Upper lobe of left lung (tissue), 6 donors: Measurements from ENCODE around the gene KRR1. TPM values are rescaled to one million over a fixed set of nuclear protein-coding genes. Genes with fewer than 3 reads are reported as not detected.
"Not testable (repeated sequence)": the region's sequence is repeated elsewhere in the genome, so short reads cannot be mapped to it uniquely, and the experiment has no call there.

Experiments used
- ATAC-seq, 2 donors: fragments of 200-7000 bp; cut with Tn5 transposase; one replicate each; pipeline ENCODE4 v1.9.1; 2022; ENCODE audit warnings: mild to moderate bottlenecking in 2 of 2, moderate library complexity in 2 of 2; ENCODE audit not compliant: low FRiP score in 2 of 2
- DNase-seq, 2 donors: peaks; one replicate each; pipeline ENCODE4 v3.0.0-alpha.2; 2019 to 2020
- H3K27ac ChIP-seq, 4 donors: fragments of 200-600 bp; sonication (generic); one replicate each; pipeline ENCODE4 v1.5.1; 2016 to 2019
- H3K27me3 ChIP-seq, 4 donors: fragments of 200-600 bp; sonication (generic); one replicate each; pipeline ENCODE4 v1.5.1; 2017 to 2019
- H3K36me3 ChIP-seq, 4 donors: fragments of 200-600 bp; sonication (generic); one replicate each; pipeline ENCODE4 v1.5.1; 2016 to 2019
- H3K4me1 ChIP-seq, 4 donors: fragments of 200-600 bp; sonication (generic); one replicate each; pipeline ENCODE4 v1.5.1; 2018 to 2019
- H3K4me3 ChIP-seq, 4 donors: fragments of 200-600 bp; sonication (generic); one replicate each; pipeline ENCODE4 v1.5.1; 2017 to 2019; ENCODE audit warnings: mild to moderate bottlenecking in 2 of 4, moderate library complexity in 1 of 4
- H3K9me3 ChIP-seq, 4 donors: fragments of 200-600 bp; sonication (generic); one replicate each; pipeline ENCODE4 v1.5.1; 2018 to 2019
- EP300 ChIP-seq, 4 donors: sonication (generic); formaldehyde crosslinking; IDR thresholded peaks; one replicate each; pipeline ENCODE4 v1.5.1; 2017; ENCODE audit warnings: antibody characterized with exemption in 4 of 4, control low read depth in 2 of 4
- POLR2A ChIP-seq, 4 donors: fragments of 450-650 bp; IDR thresholded peaks; one replicate each; pipeline ENCODE4 v1.5.1; 2016 to 2017; ENCODE audit warnings: antibody characterized with exemption in 4 of 4, mild to moderate bottlenecking in 2 of 4
- POLR2AphosphoS5 ChIP-seq, 2 donors: sonication (generic); formaldehyde crosslinking; IDR thresholded peaks; one replicate each; pipeline ENCODE4 v1.5.1; 2017; ENCODE audit warnings: antibody characterized with exemption in 2 of 2
- WGBS, 2 donors: methylation state at CpG; one replicate each; pipeline ENCODE4 v1.1.5; 2017 to 2018; 5-methylcytosine and 5-hydroxymethylcytosine counted together
- total RNA-seq, 6 donors: library from RNA; depleted of rRNA in 4 of 6; stranded (reverse); fragments of >200 nt in 4 of 6; gene quantifications; one replicate each; pipeline versions ENCODE4 v1.1.0 to v1.2.1, GENCODE V29; 2016 to 2021
- TF ChIP-seq, protein P1 (sequence below), 6 experiments: fragments of 450-650 bp in 4 of 6; fragments of 200-600 bp in 2 of 6; sonication (generic) in 2 of 6; IDR thresholded peaks; one replicate each; pipeline ENCODE4 v1.5.1; 2016 to 2019; ENCODE audit warnings: antibody characterized with exemption in 6 of 6
- donor health status: DM: no; HTN: no; CAD: no; lungs with moderate emphysema.
- donor health status: DM: no; HTN: yes; CAD: no; lungs with severe emphysema.

The KRR1 gene
- total RNA-seq, 6 donors from 2014 or later: 24.5 to 44.6 (median 35.7) TPM

DNA sequence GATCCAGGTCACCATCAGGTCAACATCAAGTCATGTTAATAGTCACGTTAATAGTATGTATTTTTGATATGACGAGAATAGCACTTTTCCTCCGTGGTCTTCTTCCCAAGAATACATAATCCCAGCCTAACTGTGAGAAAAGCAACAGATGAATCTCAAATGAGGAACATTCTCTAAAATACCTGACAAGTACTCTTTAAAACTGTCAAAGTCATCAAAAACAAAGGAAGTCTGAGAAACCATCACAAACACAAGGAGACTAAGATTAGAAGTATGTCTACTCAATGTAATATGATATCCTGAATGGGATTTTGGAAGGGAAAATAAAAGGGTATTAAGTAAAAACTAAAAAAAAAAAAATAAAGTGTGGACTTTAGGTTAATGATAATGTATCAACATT is 67.7 kb downstream of the KRR1 start:
- TF ChIP-seq EP300 (IDR thresholded peaks at IDR 0.05) (no peak), POLR2AphosphoS5 (IDR thresholded peaks at IDR 0.05) (no peak), POLR2A (IDR thresholded peaks at IDR 0.05) (no peak)
- TF ChIP-seq, protein P1, sequence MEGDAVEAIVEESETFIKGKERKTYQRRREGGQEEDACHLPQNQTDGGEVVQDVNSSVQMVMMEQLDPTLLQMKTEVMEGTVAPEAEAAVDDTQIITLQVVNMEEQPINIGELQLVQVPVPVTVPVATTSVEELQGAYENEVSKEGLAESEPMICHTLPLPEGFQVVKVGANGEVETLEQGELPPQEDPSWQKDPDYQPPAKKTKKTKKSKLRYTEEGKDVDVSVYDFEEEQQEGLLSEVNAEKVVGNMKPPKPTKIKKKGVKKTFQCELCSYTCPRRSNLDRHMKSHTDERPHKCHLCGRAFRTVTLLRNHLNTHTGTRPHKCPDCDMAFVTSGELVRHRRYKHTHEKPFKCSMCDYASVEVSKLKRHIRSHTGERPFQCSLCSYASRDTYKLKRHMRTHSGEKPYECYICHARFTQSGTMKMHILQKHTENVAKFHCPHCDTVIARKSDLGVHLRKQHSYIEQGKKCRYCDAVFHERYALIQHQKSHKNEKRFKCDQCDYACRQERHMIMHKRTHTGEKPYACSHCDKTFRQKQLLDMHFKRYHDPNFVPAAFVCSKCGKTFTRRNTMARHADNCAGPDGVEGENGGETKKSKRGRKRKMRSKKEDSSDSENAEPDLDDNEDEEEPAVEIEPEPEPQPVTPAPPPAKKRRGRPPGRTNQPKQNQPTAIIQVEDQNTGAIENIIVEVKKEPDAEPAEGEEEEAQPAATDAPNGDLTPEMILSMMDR (IDR thresholded peaks at IDR 0.05): no peak
- no peak overlapping the region for H3K27ac ChIP-seq

DNA sequence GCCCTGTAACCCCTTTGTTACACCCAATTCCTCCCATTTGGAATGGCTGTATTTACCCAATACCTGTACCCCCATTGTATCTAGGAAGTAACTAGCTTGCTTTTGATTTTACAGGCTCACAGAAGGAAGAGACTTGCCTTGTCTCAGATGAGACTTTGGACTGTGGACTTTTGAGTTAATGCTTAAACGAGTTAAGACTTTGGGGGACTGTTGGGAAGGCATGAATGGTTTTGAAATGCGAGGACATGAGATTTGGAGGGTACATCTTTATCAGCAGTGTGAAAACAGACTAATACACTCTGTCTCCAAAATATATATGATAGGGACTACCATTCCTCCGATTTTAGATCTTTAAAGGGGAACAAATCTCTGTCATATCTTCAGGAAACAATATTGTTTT is 69.0 kb downstream of the KRR1 start:
- not testable (repeated sequence) for H3K4me1 ChIP-seq, H3K27me3 ChIP-seq, H3K27ac ChIP-seq, DNase-seq, H3K9me3 ChIP-seq, H3K36me3 ChIP-seq, H3K4me3 ChIP-seq, ATAC-seq
- 25 to 80% methylated on average over 3 of the region's 3 CpGs for WGBS, 2 donors

More for the DNA sequence above, 67.7 kb downstream of the KRR1 start:
- no peaks in the 10 kb centered on the region for H3K27me3 ChIP-seq
- no peaks in the 10 kb centered on the region for H3K4me1 ChIP-seq
- 51 to 75% methylated on average over 3 of the region's 3 CpGs for WGBS, 2 donors
- ATAC-seq (no peak), DNase-seq (no peak)
- no peaks in the 10 kb centered on the region for H3K9me3 ChIP-seq
- no peaks in the 10 kb centered on the region for H3K36me3 ChIP-seq
- no peak overlapping the region for H3K4me3 ChIP-seq

DNA sequence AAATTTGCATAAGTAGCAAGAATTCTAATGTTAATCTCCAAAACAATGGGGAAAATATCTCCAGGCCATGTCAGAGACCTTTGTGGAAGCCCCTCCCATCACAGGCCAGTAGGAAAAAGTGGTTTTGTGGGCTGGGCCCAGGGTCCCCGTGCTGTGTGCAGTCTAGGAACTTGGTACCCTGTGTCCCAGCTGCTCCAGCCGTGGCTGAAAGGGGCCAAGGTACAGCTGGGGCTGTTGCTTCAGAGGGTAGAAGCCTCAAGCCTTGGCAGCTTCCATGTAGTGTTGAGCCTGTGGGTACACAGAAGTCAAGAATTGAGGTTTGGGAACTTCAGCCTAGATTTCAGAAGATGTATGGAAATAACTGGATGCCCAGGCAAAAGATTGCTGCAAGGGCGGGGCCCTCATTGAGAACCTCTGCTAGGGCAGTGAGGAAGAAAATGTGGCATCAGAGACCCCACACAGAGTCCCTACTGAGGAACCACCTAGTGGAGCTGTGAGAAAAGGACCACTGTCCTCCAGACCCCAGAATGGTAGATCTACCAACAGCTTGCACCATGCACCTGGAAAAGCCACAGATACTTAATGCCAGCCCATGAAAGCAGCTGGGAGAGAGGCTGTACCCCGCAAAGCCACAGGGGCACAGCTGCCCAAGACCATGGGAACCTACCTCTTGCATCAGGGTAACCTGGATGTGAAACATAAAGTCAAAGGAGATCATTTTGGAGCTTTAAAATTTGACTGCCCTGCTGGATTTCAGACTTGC is 69.5 kb downstream of the KRR1 start:
- not testable (repeated sequence) for H3K27ac ChIP-seq, H3K27me3 ChIP-seq, H3K4me1 ChIP-seq, ATAC-seq, H3K36me3 ChIP-seq, H3K4me3 ChIP-seq
- peak in 1 of 2 donors; percentile 5 for DNase-seq
- 67 to 74% methylated on average over 3 to 4 of the region's 4 CpGs for WGBS, 2 donors
- peaks cover 0 to 10% (median 0%) of the 10 kb centered on the region in 4 donors for H3K9me3 ChIP-seq

Other genes starting within 250 kb of the KRR1 start
- gene CAPS2, start 181.3 kb downstream of the KRR1 start, total RNA-seq: 10 to 100 TPM in 2 of 6 donors, 1 to 10 TPM in 4; 6.7 to 48.2 (median 9.0) TPM
- not detected for gene GLIPR1L1, start 176.9 kb downstream of the KRR1 start, total RNA-seq
- 1 to 10 TPM in 4 of 6 donors, under 1 TPM in 2; 0.34 to 9.4 (median 2.8) TPM for gene GLIPR1L2, start 120.5 kb downstream of the KRR1 start, total RNA-seq
- gene GLIPR1, start 30.9 kb downstream of the KRR1 start, total RNA-seq: 10 to 100 TPM in 4 of 6 donors, 1 to 10 TPM in 2; 7.3 to 56.7 (median 15.7) TPM